ENCODE data around the gene CA4. TPM values are rescaled to one million over a fixed set of nuclear protein-coding genes. Genes with fewer than 3 reads are reported as not detected.

Gene CA4
- total RNA-seq, 1 donor from 2014 or later: 3.2 TPM

DNA sequence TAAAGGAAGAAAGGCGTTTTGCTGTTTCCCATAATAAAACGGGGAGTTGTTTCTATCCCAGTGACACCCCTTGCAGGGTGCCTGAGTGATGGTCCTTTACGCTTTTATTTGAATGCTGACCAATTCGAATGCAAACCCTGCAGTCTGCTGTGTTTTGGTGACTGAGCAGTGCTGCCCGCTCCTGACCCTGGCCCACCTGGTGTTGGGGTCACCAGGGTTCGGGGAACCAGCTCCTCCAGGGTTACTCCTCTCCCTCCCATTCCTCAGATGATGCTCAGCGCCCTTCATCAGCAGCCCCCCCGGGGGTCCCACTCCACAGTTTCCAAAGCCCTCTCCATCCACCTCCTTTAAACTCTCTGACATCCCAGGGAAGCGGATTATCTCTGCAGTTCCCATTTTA lies 6.0 kb downstream of the CA4 start:
- no peak for DNase-seq

DNA sequence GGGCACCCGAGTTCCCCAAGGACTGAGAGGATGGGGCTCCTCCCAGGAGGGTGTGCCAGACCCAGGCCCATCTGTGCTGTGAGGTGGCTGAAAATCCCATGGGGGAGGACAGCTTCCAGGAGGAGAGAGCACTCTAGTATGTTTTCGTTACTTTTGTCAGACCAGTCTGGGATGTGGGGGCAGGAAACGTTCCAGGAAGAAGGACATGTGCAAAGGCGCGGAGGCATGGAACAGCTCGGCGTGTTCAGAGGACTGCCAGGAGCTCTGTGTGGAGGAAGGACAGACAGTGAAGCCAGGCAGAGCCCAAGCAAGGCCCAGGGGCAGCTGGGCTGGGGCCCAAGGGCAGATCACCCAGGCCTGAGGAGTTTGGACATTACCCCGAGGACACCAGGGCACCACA lies 7.0 kb downstream of the CA4 start:
- DNase-seq: no peak

DNA sequence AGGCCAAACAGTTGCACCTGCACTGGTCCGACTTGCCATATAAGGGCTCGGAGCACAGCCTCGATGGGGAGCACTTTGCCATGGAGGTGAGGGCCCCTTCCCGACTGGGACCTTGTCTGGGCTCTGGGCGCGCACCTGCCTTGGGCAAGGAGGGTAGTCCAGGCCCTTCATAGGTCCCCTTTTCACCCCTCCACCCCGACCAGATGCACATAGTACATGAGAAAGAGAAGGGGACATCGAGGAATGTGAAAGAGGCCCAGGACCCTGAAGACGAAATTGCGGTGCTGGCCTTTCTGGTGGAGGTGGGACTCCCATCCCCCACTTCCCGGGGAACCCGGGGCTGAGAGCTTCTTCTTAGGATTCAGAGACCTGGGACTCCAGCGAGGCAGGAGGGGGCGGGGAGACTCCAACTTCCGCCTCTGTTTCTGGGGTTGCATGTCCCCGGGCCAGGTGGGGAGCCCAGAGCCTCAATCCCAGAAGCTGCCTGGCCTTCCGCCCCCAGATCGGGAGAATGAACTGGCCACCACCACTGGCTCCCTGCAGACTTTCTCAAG lies 7.8 kb downstream of the CA4 start:
- no peak for DNase-seq

DNA sequence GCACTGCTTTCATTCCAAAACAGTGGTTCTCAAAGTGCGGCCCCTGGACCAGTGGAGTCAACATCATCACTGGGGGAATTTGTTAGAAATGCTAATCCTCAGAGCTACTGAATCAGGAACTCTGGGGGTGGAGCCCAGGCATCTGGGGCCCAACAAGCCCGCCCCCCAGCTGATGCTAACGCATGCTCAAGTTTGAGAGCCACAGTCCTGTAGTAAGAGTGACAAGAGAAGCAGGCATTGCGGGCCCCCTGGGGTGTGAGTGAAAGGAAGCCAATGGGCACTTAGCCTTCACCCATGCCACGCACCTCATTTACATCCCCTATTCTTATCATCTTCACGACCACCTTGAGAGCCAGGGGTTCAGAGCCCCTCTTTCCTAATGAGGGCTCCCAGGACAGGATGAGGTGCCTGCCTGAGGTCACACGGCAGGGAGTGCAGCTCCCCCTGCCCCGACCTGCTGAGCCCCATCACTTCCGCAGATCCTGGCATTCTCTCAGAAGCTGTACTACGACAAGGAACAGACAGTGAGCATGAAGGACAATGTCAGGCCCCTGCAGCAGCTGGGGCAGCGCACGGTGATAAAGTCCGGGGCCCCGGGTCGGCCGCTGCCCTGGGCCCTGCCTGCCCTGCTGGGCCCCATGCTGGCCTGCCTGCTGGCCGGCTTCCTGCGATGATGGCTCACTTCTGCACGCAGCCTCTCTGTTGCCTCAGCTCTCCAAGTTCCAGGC lies 9.1 kb downstream of the CA4 start:
- DNase-seq: peak; percentile 52

DNA sequence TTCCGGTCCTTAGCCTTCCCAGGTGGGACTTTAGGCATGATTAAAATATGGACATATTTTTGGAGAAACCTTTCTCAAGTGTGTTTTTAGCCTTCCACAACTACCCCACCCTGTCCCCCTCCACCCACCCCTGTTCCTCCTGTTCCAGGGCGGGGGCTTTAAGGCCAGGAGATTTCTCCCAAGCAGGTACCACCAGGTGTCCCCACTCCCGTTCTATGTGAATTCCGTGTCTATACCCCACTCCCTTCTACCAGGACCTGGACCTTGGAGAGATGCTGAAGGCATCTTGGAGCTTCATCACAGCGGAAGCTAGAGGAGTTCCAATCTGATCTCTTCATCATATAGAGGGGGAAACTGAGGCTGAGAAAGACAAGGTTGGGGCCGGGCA lies 9.7 kb downstream of the CA4 start:
- DNase-seq: no peak

DNA sequence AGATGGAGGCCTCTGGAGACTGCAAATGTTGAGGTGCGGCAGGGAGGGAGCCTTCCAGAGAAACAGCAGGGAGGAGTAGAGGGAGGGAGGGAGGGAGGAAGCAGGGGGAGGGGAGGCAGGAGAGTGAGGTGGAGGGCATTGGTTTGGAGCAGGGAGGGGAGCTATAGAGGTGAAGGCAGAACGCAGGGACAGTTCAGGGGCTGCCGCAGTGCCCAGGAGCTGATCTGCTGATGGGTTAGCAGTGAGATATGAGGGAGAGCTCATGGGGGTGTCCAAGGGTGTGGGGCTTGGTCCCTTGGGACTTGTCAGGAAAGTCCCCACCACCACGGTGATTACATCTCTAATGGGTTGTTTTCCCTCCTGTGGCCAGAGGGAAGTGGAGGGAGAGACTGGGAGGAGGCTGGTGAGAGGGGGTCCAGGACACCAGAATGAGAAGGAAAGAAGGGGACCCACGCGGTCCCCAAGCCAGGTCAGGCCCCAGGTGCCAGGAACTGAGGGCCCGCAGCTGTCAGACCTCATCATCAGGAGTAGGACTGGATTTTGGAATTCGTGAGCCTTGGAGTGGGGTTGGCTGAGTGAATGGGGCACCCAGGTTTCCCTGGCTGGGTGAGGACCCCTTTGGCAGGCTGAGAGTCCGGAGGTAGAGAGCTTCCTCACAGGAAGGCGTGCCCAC lies 11.2 kb downstream of the CA4 start:
- no peak for DNase-seq

DNA sequence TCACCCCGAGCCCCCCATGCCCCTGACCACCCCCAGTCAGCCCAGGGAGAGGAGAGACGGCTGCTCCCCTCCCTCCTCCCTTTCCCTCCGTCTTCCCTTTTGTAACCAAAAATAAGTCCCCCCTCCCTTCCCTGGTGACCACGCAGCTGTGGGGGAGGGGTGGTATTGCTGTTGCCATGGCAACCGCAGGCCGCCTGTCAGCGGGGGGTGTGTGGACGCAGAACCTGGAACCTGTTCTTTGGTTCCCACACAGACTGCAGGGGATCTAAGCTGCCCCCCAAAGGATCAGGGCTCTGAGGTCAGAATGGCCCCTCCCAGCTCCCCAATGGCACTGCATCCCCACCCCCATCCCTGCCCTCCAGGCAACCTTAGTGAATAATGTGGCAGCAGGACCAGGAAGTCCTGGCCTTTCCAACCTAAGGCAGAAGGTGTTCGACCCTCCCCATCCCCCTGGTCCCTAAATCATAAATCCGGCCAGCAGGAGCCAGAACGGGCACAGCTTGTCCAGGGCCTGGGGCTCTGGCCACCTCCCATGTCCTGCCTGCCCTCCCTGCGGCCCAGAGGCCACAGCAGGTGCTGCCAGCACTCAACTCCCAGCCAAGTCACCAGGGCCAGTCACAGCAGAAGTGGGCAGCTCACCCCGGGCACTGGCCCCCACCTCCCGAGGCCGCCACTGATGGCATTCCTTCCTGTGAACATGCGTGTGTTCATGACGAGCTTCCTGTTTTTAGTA lies 12.0 kb downstream of the CA4 start:
- peak; percentile 76 for DNase-seq

DNA sequence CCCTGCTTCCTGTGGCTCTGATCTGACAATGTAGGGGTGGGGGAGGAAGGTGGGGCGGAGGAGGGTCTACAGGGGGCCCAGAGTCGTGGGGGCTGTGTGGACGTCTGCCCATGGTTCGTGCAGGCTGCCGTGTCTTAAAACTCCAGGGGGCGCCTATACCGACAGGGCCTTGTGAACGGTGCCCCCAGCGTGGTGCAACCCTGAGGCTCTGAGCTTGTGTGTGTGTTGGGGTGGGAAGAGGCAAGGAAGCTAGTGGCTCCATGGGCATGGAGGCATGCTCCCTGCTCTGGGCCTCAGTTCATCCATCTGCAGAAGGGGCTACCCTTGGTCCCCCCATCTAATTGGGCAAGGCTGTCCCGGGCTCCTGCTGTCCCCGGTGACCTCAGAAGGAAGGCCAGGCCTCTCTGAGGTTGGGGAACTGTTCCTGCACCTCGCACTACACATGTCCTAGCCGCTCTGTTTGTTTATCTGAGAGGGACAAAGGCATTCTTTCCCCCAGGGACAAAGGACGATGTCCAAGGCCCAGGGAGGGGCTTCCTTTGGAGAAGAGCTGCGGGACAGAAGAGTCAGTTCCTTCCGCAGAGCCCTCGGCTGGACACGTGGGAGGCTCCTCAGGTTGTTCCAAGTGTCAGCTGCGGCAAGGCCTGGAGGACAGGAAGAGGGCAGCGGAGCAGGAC lies 13.5 kb downstream of the CA4 start:
- no peak for DNase-seq

DNA sequence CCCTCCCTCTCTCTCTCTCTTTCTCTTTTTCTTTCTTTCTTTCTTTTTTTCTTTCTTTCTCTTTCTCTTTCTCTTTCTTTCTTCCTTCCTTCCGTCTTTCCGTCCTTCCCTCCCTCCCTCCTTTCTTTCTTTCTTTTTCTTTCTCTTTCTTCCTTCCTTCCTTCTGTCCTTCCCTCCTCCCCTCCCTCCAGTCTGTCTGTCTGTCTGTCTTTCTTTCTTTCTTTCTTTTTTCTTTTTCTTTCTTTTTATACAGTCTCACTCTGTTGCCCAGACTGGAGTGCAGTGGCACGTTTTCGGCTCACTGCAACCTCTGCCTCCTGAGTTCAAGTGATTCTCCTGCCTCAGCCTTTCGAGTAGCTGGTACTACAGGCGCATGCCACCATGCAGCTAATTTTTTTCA lies 14.4 kb downstream of the CA4 start:
- DNase-seq: no peak

DNA sequence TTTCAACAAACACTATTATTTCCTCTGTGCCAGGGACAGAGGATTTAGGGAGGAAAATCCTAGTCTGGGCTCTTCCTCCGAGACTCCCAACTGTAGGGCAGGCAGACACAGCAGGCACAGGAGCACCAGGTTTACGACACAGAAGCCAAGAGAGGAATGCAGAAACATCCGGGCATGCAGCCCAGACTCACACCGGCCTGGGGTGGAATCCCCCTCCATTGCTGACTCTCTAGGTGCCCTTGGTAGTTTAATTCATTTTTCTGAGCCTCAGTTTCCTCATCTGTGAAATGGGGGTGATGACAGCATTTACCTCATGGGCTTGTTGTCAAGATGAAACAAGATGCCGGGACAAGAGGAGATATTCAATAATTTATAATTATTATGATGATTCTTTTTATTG lies 14.9 kb downstream of the CA4 start:
- no peak for DNase-seq

DNA sequence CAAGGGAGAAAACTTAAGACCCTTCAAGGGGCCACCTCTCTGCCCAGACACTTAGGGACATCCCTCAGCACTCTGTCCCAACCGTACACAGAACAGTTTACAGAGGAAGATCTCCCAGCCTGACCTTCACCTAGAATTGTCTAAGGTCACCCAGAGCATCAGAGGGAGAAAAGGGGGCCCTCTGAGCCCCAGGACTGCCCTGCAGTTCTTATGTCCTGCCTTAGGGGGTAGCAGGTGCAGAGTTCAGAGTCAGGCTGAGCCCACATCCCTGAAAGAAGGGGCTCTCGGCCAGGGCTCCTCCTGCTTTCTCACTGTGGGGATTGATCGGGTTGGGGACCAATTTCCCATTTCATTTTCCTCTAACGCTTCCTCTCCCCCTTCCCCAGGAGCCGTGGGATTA lies 15.4 kb downstream of the CA4 start:
- DNase-seq: no peak

DNA sequence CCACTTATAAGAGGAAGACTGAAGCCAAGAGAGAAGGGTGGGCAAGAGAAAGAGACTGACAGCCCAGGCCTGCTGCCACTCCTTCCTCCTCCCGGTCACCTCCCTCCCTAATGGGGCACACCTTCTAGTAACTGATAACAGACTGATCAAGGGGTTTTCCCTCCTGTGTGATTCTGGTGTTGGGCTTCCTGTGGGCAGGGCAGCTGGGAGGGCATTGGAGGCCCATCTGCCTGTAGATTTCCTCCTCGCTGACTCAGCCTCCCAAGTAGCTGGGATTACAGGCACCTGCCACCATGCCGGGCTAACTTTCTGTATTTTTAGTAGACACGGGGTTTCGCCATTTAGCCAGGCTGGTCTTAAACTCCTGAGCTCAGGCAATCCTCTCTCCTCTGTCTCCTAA lies 16.2 kb downstream of the CA4 start:
- peak; percentile 68 for DNase-seq

DNA sequence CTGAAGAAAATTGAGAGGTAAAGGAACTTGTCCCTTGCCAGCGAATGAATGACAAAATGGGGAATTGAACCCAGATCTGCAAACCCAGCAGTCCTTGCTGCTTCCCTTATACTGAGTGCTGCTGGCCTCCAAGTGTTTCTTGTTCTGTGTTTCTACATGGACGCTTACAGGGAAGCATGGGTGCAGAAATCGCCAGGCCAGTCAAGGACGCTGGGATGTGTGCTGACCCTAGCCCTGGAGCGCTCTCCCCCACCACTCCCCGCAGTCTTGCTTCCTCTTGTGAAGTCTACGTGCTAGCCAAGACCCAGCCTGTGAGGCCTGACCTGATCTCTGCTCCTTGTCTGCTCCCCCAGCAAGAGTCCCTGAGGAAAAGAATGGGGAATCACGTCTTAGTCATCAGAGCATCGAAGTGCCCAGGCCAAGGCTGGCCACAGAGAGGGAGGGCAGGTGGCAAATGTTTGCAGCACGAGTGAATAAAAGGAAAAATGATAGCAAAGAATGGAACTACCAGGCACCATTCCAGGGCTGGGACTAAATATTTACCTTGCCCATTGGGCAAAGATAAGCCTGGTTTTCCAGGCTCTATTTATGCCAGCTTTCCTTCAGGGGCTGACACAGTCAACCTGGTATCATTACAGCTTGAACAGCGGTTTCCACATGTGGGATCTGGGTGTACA lies 17.4 kb downstream of the CA4 start:
- no peak for DNase-seq

DNA sequence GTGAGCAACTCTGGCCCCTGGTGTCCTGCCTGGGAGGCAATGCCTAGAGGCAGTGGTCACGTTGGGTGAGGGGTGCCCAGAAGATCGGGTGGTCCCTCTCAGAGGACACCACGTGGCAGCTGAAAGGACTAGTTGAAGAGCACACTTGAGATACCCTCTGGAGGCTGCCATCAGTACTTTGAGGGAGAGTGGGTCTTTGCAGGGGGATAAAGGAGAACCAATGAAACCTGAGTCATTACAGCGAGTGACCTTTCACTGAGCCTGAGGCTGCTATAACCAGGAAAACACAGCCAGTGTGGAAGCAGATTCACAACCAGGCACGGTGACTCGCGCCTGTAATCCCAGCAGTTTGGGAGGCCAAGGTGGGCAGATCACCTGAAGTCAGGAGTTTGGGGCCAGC lies 18.9 kb downstream of the CA4 start:
- no peak for DNase-seq

DNA sequence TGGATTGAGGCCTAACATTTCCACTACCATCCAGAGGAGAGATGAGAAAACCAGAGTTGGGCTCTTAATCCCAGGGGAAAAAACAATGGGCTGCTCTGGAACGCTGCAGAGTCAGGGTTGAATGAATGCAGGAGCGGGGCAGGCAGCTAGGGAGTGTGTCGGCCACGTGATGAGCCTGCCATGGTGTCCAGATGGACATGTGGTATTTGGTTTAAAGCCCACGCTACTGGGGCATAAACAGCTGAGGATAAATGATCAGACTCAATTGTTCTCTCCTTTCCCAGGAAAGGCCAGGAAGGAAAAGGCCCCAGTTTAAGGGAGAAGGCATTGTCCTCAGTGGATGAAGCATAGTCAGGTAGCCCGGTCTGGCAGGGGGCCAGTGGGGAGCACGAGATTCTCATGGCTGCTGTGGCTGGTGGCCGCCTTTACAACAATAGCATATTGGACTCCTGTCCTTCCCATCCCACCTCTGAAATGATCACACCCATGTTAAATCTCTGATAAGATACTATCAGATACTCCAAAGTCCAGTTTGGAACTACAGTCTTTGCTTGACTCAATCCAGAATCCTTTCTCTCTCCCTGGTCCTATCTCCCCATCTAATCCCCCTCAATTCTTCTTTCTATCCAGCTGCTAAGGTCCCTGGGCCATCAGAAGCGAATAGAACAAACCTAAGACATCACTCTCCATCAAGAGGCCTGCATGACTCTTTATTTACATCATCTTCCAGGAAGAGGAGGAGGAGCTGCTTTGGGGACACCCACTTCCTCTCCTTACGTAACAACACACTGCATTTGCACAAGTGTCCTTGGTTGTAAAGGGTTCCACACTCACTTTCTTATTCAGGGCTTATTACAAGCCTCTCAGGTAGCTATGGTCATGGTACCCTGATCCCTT lies 20.4 kb downstream of the CA4 start:
- DNase-seq: peak; percentile 96

DNA sequence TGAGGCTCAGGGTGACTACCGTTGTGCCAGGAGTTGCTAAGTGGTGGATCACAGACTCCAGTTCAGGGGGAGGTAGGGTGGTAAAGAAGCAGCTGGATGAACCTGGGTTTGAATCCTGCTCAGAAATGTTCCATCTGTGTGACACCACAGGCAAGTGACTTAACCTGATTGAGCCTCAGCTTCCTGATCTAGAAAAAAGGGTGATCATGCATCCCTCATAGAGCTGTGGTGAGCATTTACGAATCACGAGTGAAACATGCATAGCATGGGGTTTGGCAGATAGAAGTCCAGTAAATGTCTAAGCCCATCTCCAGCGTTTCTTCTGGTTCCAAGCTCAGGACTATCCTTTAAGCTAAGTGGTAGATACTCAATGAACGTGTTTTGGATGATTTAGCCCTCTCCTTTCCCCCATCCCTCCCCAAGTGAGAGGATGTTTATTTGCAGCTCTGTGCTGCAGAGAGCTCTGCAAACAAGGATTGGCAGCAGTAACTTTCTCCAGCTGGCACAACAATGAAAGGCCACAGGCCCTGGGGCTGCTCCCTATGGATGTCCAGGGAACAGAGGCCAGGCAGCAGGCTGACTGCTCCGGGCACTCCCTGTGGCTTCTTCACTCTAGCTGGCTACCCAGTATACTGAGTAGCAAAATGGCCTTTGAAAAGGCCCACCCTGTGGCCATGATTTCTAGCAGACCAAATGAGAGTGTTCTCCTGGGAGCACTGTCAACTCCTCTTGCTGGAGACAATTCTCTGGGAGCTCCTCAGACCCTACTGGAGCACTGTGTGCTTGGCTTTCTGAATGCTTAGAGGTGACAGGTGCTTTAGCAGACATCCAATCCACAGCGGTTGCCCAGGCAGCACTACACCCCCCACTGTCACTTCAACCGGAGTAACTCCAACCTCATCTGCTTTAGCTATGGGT lies 21.3 kb downstream of the CA4 start:
- DNase-seq: peak; percentile 56

DNA sequence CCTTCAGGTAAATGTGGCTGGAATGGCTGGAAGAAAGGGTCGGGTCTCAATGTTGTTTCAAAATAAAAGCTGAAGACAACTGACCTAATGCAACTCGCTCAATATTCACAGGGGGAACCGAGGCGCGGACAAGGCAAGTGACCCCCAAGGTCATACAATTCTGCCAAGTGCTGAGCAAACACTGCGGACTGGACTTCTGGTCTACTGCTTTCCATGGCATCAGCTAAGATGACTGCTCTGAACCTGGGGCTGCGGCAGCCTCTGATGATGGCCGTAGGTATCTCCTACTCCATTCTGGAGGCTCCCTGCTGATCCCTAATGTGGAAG lies 21.9 kb downstream of the CA4 start:
- no peak for DNase-seq

DNA sequence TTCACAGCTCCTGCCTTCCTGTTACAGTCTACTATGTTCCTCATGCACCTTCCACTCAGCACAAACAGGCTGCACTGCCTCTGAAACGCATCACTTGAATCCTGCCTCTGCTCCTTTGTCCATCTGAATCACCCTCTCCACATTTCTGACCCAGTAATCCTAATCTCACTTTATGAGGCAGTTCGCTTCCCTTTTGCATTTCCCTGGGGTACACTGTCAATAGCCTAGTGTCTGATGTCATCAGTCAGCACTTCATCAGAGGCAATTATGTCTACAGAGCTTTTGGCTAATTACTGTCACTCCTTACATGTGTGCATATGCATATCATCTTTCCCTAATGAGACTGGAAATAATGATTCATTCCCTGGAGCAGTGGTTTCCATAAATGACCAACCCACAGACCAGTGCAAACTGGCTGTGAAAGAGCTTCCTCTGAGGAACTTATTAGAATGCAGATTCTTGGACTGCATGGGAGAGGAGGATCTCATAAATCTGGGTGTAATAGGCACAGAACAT lies 23.6 kb downstream of the CA4 start:
- DNase-seq: peak; percentile 55

DNA sequence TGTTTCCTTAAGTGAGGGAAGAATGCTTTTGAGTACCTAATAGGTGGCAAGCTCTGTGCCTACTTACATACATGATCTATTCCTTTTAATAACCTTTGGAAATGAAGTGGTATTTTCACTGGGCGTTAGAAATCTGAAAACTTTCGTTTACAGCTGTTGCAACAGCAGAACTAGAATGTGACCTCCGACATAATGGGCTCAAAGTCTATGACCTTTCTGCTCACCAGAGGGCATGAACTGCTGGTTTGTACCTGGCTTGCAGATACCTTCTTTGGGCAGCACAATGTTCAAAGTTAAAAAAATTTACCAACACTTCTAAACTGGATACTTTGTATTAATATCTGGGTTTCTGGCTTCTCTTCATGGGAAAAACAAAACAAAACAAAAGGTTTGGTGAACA lies 24.3 kb downstream of the CA4 start:
- no peak for DNase-seq

DNA sequence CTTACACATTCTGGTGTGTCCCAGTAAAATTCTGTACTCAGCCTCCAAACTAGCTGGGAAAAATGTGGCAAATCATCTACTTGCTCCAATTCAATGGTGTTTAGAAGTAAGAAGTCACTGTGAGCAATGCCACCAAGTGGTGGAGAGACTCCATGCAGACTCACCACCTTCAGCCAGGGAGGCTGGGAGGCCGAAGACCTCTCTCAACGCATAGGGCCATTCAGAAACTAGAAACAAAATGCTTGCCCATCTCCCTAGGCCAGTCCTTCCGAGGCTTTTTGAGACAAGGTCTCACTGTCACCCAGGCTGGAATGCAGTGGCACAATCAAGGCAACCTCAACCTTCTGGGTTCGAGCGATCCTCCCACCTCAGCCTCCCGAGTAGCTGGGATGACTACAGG lies 25.0 kb downstream of the CA4 start:
- peak; percentile 62 for DNase-seq

All from dermis blood vessel endothelial cell (primary cell).